MM.1S (cell line): ENCODE data around the gene SEC23A.
"Not testable (repeated sequence)": the region's sequence is repeated elsewhere in the genome, so short reads cannot be mapped to it uniquely, and the experiment has no call there.

ENCODE experiments used
- DNase-seq: peaks from one replicate; pipeline ENCODE4 v3.0.0-alpha.2; 2015
- H2AFZ ChIP-seq: fragments of 300-600 bp; sonication (generic); 2 replicates; pipeline ENCODE4 v1.6.0; 2016; ENCODE audit warnings: antibody characterized with exemption, low read length
- H3F3A ChIP-seq: fragments of 300-600 bp; sonication (generic); 2 replicates; pipeline ENCODE4 v1.6.1; 2016; ENCODE audit warnings: mild to moderate bottlenecking, antibody characterized with exemption, low read length, moderate library complexity, mixed read lengths; ENCODE audit not compliant: insufficient read depth
- H3K27ac ChIP-seq: fragments of 300-600 bp; sonication (generic); 2 replicates; pipeline ENCODE4 v1.5.1; 2016; ENCODE audit warnings: mild to moderate bottlenecking, low read length
- H3K27me3 ChIP-seq: fragments of 300-600 bp; sonication (generic); replicated peaks from 2 replicates; pipeline ENCODE4 v1.6.0; 2016; ENCODE audit warnings: low read length; ENCODE audit not compliant: insufficient read depth
- H3K36me3 ChIP-seq: fragments of 300-600 bp; sonication (generic); replicated peaks from 2 replicates; pipeline ENCODE4 v1.6.1; 2016; ENCODE audit warnings: mild to moderate bottlenecking, low read length, mixed read lengths; ENCODE audit not compliant: insufficient read depth
- H3K4me1 ChIP-seq: fragments of 300-600 bp; sonication (generic); 2 replicates; pipeline ENCODE4 v1.6.1; 2016; ENCODE audit warnings: low read length, mixed read lengths
- H3K4me2 ChIP-seq: fragments of 300-600 bp; sonication (generic); 2 replicates; pipeline ENCODE4 v1.6.0; 2016; ENCODE audit warnings: low read depth, low read length
- H3K4me3 ChIP-seq: fragments of 300-600 bp; sonication (generic); 2 replicates; pipeline ENCODE4 v1.5.1; 2016; ENCODE audit warnings: low read length, mixed read lengths
- H3K79me2 ChIP-seq: fragments of 300-600 bp; sonication (generic); 2 replicates; pipeline ENCODE4 v1.6.1; 2016; ENCODE audit warnings: mixed run types, low read length, mixed read lengths
- H3K9ac ChIP-seq: fragments of 300-600 bp; sonication (generic); 2 replicates; pipeline ENCODE4 v1.6.1; 2016; ENCODE audit warnings: low read length, mixed read lengths
- H3K9me2 ChIP-seq: fragments of 300-600 bp; sonication (generic); replicated peaks from 2 replicates; pipeline ENCODE4 v1.6.1; 2016; ENCODE audit warnings: mild to moderate bottlenecking, low read length, mixed read lengths; ENCODE audit not compliant: insufficient read depth
- H3K9me3 ChIP-seq: fragments of 300-600 bp; sonication (generic); replicated peaks from 2 replicates; pipeline ENCODE4 v1.6.1; 2016; ENCODE audit warnings: mild to moderate bottlenecking, low read length, mixed read lengths; ENCODE audit not compliant: insufficient read depth
- H4K20me1 ChIP-seq: fragments of 300-600 bp; sonication (generic); 2 replicates; pipeline ENCODE4 v1.6.1; 2016; ENCODE audit warnings: mild to moderate bottlenecking, low read length, moderate library complexity, mixed read lengths; ENCODE audit not compliant: insufficient read depth
- EZH2 ChIP-seq: fragments of 300-600 bp; sonication (generic); optimal IDR thresholded peaks from 2 replicates; pipeline ENCODE3; 2017; ENCODE audit warnings: low read depth, mild to moderate bottlenecking, antibody characterized with exemption, low read length, mixed read lengths
- EZH2phosphoT487 ChIP-seq: fragments of 300-600 bp; sonication (generic); IDR thresholded peaks from 2 replicates; pipeline ENCODE4 v1.6.1; 2018; ENCODE audit warnings: antibody characterized with exemption, low read length
- TF ChIP-seq, protein P1 (sequence below): fragments of 300-600 bp; sonication (generic); IDR thresholded peaks from 2 replicates; pipeline ENCODE4 v1.5.1; 2016; ENCODE audit warnings: antibody characterized with exemption, low read length, mixed read lengths

SEC23A gene

GRCh38 chr14:39140170-39140569, 37.1 kb upstream of the SEC23A start:
- no peak for DNase-seq
- Histone ChIP-seq H3K27ac (no peak overlapping the region), H3K79me2 (no peaks in the 10 kb centered on the region), H3K4me1 (no peaks in the 10 kb centered on the region), H3F3A (no peaks in the 10 kb centered on the region), H3K9ac (no peak overlapping the region), H4K20me1 (no peaks in the 10 kb centered on the region), H3K9me2 (no peaks in the 10 kb centered on the region), H3K4me3 (no peak overlapping the region), H3K27me3 (no peaks in the 10 kb centered on the region), H2AFZ (no peak overlapping the region), H3K4me2 (no peak overlapping the region), H3K36me3 (no peaks in the 10 kb centered on the region), H3K9me3 (no peaks in the 10 kb centered on the region)
- TF ChIP-seq, protein P1, sequence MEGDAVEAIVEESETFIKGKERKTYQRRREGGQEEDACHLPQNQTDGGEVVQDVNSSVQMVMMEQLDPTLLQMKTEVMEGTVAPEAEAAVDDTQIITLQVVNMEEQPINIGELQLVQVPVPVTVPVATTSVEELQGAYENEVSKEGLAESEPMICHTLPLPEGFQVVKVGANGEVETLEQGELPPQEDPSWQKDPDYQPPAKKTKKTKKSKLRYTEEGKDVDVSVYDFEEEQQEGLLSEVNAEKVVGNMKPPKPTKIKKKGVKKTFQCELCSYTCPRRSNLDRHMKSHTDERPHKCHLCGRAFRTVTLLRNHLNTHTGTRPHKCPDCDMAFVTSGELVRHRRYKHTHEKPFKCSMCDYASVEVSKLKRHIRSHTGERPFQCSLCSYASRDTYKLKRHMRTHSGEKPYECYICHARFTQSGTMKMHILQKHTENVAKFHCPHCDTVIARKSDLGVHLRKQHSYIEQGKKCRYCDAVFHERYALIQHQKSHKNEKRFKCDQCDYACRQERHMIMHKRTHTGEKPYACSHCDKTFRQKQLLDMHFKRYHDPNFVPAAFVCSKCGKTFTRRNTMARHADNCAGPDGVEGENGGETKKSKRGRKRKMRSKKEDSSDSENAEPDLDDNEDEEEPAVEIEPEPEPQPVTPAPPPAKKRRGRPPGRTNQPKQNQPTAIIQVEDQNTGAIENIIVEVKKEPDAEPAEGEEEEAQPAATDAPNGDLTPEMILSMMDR: no peak
- TF ChIP-seq EZH2phosphoT487: no peak
- no peak for TF ChIP-seq EZH2

- no peaks in the 10 kb centered on the region for H3K4me1 ChIP-seq
- TF ChIP-seq EZH2 (no peak), EZH2phosphoT487 (no peak)
- no peaks in the 10 kb centered on the region for H3F3A ChIP-seq
- no peak overlapping the region for H3K27ac ChIP-seq
- no peak overlapping the region for H3K4me2 ChIP-seq
- H4K20me1 ChIP-seq: no peaks in the 10 kb centered on the region
- no peaks in the 10 kb centered on the region for H3K9me3 ChIP-seq
- H3K79me2 ChIP-seq: no peaks in the 10 kb centered on the region
- H3K36me3 ChIP-seq: no peaks in the 10 kb centered on the region
- H3K9me2 ChIP-seq: no peaks in the 10 kb centered on the region
- no peaks in the 10 kb centered on the region for H3K27me3 ChIP-seq
- H3K9ac ChIP-seq: no peak overlapping the region
- DNase-seq: no peak
- H3K4me3 ChIP-seq: no peak overlapping the region
- H2AFZ ChIP-seq: no peak overlapping the region
These were observed 35.4 kb upstream of the SEC23A start for GRCh38 chr14:39138440-39138839.

DNA sequence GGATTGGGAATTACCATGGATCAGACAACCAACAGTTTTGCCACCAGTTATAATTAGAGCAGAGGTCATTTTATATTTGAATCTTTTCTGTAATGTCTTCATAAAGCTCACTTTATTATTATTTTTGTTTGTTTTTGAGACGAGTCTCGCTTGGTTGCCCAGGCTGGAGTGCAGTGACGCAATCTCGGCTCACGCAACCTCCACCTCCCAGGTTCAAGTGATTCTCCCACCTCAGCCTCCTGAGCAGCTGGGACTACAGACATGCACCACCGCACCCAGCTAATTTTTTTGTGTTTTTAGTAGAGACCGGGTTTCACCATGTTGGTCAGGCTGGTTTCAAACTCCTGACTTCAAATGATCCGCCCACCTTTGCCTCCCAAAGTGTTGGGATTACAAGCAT, 34.8 kb upstream of the SEC23A start:
- not testable (repeated sequence) for DNase-seq, H3K9me3 ChIP-seq, H3K9me2 ChIP-seq, H3K36me3 ChIP-seq, H4K20me1 ChIP-seq, H3K27ac ChIP-seq, H3K4me2 ChIP-seq, H2AFZ ChIP-seq, H3F3A ChIP-seq, H3K4me3 ChIP-seq, H3K27me3 ChIP-seq, H3K9ac ChIP-seq, H3K4me1 ChIP-seq, H3K79me2 ChIP-seq

DNA sequence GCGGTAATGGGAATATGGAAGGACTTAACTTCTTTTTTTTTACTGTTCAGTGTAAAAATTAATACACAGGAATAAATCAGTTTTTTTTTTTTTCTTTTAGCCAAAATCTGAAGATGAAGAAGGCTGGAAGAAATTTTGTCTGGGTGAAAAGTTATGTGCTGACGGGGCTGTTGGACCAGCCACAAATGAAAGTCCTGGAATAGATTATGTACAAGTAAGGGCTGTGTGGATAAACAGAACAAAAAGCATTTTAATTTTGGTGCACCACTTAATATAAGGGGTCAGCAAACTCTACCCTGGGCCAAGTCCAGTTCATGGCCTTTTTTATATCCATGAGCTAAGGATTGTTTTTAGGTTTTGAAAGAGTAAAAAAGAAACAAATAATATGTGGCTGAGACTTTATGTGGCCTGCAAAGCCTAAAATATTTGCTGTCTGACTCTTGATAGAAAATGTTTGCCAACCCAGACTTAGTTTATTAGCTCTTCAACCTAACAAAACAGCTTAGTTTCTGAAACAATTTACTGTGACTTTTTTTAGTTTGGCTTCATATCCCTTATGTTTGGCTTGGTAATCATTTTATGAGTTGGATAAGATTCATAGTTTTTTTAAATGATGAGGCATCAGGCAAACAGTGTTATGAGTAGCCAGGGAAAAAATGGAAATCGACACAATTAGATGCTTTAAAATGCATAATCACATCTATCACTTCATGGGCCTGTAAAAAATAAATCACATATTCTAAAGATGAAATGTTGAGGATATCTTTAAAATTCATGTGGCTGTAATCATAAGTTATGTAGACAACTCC, 19.5 kb upstream of the SEC23A start:
- Histone ChIP-seq H2AFZ (no peak overlapping the region), H3K4me2 (no peak overlapping the region), H3K4me3 (no peak overlapping the region), H3K9me3 (no peaks in the 10 kb centered on the region), H3K9ac (no peak overlapping the region), H3K4me1 (no peaks in the 10 kb centered on the region), H3K9me2 (no peaks in the 10 kb centered on the region), H3K27me3 (no peaks in the 10 kb centered on the region), H3K79me2 (no peaks in the 10 kb centered on the region), H4K20me1 (no peaks in the 10 kb centered on the region), H3K36me3 (no peaks in the 10 kb centered on the region), H3F3A (no peaks in the 10 kb centered on the region), H3K27ac (no peak overlapping the region)
- no peak for DNase-seq
- TF ChIP-seq EZH2phosphoT487 (no peak), EZH2 (no peak)
- TF ChIP-seq, protein P1: no peak
